Measurements from ENCODE around the gene PCDHGA7.
"Not testable (repeated sequence)": the region's sequence is repeated elsewhere in the genome, so short reads cannot be mapped to it uniquely, and the experiment has no call there.

PCDHGA7 gene

GRCh38 chr5:141366016-141366896, 16.3 kb upstream of the PCDHGA7 start:
- no peak for DNase-seq

GRCh38 chr5:141369994-141370848, 12.3 kb upstream of the PCDHGA7 start, which contains the start of gene PCDHGB3:
PCDHGB3 (plus strand) TSS chr5:141370242; CDS start chr5:141370395, 153 bp downstream.
- no peak for DNase-seq

DNA sequence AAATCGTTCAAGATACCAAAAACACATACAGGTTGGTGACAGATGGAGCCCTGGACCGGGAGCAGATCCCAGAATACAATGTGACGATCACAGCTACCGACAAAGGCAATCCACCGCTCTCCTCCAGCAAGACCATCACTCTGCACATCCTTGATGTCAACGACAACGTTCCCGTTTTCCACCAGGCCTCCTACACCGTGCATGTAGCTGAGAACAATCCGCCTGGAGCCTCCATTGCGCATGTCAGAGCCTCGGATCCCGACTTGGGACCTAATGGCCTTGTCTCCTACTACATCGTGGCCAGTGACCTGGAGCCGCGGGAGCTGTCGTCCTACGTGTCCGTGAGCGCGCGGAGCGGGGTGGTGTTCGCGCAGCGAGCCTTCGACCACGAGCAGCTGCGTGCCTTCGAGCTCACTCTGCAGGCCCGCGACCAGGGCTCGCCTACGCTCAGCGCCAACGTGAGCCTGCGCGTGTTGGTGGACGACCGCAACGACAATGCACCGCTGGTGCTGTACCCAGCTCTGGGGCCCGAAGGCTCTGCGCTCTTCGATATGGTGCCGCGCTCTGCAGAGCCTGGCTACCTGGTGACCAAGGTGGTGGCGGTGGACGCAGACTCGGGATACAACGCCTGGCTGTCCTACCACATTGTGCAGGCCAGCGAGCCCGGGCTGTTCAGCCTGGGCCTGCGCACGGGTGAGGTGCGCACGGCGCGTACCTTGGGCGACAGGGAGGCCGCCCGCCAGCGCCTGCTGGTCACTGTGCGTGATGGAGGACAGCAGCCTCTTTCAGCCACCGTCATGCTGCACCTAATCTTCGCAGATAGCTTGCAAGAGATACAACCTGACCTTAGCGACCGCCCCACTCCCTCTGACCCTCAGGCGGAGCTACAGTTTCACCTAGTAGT, 10.7 kb upstream of the PCDHGA7 start:
- DNase-seq = no peak

GRCh38 chr5:141373673-141374317, 8.7 kb upstream of the PCDHGA7 start, which contains the start of gene PCDHGA6:
PCDHGA6 (plus strand) TSS chr5:141373891; CDS start chr5:141374084, 193 bp downstream.
- DNase-seq = no peak

DNA sequence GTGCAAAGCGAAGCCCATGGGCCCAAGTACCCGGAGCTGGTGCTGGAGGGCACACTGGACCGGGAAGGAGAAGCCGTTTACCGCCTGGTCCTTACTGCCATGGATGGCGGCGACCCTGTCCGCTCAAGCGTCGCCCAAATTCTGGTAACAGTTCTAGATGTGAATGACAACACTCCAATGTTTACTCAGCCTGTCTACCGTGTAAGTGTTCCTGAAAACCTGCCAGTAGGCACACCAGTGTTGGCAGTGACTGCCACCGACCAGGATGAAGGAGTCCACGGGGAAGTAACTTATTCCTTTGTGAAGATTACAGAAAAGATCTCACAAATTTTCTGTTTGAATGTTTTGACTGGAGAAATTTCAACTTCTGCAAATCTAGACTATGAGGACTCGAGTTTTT, 7.9 kb upstream of the PCDHGA7 start:
- no peak for DNase-seq

DNA sequence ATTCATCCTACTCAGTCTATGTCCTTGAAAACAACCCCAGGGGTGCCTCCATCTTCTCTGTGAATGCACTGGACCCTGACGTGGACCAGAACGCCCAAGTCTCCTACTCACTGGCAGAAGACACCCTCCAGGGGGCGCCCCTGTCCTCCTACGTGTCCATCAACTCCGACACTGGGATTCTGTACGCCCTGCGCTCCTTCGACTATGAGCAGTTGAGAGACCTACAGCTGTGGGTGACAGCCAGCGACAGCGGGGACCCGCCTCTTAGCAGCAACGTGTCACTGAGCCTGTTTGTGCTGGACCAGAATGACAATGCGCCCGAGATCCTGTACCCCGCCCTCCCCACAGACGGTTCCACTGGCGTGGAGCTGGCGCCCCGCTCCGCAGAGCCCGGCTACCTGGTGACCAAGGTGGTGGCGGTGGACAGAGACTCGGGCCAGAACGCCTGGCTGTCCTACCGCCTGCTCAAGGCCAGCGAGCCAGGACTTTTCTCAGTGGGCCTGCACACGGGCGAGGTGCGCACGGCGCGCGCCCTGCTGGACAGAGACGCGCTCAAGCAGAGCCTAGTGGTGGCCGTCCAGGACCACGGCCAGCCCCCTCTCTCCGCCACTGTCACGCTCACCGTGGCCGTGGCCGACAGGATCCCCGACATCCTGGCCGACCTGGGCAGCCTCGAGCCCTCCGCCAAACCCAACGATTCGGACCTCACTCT, 6.9 kb upstream of the PCDHGA7 start:
- not testable (repeated sequence) for DNase-seq

DNA sequence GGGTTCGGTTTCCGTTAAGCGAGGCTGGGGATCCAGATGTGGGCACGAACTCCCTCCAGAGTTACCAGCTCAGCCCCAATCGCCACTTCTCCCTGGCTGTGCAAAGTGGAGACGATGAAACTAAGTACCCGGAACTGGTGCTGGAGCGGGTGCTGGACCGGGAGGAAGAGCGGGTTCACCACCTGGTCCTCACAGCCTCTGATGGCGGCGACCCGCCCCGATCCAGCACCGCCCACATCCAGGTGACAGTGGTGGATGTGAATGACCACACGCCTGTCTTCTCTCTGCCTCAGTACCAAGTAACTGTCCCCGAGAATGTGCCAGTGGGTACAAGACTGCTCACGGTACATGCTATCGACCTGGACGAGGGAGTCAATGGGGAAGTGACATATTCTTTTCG, 803 bp downstream of the PCDHGA7 start:
- no peak for DNase-seq

DNA sequence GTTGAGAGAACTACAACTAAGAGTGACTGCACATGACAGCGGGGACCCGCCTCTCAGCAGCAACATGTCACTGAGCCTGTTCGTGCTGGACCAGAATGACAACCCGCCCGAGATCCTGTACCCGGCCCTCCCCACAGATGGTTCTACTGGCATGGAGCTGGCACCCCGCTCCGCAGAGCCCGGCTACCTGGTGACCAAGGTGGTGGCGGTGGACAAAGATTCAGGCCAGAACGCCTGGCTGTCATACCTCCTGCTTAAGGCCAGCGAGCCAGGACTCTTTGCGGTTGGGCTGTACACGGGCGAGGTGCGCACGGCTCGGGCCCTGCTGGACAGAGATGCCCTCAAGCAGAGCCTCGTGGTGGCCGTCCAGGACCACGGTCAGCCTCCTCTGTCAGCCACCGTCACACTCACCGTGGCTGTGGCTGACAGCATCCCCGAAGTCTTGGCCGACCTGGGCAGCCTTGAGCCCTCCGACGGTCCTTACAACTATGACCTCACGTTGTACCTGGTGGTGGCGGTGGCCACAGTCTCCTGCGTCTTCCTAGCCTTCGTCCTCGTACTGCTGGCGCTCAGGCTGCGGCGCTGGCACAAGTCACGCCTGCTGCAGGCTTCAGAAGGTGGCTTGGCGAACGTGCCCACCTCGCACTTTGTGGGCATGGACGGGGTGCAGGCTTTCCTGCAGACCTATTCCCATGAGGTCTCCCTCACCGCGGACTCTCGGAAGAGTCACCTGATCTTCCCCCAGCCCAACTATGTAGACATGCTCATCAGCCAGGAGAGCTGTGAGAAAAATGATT, 2.1 kb downstream of the PCDHGA7 start:
- DNase-seq = no peak

- not testable (repeated sequence) for DNase-seq
Measured at GRCh38 chr5:141387557-141388311, 5.2 kb downstream of the PCDHGA7 start, which contains the start of gene PCDHGB4. PCDHGB4 (plus strand) TSS chr5:141387698; CDS start chr5:141387885, 187 bp downstream.

DNA sequence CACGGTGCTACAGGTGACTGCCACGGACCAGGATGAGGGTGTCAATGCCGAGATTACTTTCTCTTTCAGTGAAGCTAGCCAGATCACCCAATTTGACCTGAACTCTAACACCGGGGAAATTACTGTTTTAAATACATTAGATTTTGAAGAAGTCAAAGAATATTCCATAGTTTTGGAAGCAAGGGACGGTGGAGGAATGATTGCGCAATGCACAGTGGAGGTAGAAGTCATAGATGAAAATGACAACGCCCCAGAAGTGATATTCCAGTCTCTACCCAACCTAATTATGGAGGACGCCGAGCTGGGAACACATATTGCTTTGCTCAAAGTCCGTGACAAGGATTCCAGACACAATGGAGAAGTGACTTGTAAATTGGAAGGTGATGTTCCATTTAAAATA, 6.1 kb downstream of the PCDHGA7 start:
- DNase-seq = no peak

DNA sequence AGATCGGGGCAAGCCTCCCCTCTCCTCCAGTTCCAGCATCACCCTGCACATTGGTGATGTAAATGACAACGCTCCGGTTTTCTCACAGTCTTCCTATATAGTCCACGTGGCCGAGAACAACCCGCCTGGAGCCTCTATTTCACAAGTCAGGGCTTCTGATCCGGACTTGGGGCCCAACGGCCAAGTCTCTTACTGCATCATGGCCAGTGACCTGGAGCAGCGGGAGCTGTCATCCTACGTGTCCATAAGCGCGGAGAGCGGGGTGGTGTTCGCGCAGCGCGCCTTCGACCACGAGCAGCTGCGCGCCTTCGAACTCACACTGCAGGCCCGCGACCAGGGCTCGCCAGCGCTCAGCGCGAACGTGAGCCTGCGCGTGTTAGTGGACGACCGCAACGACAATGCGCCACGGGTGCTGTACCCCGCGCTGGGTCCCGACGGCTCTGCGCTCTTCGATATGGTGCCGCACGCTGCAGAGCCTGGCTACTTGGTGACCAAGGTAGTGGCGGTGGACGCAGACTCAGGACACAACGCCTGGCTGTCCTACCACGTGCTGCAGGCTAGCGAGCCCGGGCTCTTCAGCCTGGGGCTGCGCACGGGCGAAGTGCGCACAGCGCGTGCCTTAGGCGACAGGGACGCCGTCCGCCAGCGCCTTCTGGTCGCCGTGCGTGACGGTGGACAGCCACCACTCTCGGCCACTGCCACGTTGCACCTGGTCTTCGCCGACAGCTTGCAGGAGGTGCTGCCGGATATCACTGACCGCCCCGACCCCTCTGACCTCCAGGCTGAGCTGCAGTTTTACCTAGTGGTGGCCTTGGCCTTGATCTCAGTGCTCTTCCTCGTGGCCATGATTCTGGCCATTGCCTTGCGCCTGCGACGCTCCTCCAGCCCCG, 6.9 kb downstream of the PCDHGA7 start:
- no peak for DNase-seq

DNA sequence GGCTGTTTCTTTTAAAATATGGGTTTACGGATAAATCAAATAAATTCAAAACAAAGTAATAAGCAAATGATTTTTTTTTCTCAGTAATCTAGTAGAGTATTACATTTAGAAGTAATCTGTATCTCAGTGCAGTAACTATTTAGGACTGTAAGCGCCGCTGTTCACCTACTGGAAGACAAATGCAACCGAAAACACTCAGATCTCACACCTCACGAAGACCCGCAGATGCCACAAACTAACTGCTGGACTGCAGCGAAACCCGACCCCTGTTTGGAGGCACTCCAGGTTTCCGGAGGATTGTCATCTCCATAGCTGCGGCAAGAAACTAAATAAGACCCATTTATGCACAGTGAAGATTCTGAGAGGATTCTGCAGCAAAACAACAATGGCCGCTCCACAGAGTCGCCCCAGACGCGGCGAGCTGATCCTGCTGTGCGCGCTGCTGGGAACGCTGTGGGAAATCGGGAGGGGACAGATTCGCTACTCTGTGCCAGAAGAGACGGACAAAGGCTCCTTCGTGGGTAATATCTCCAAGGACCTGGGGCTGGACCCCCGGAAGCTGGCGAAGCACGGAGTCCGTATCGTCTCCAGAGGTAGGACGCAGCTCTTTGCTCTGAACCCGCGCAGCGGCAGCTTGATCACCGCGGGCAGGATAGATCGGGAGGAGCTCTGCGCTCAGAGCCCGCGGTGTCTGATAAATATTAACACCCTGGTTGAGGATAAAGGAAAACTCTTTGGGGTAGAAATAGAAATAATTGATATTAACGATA, 10.1 kb downstream of the PCDHGA7 start, which contains the start of gene PCDHGA8:
Gene PCDHGA8, plus strand, starts transcription at position 205 of the 770 bp plus-strand sequence. Its CDS starts 181 bp downstream, at position 386.
- DNase-seq = no peak

- no peak for DNase-seq
Measured at GRCh38 chr5:141393267-141393666, 10.7 kb downstream of the PCDHGA7 start.

DNA sequence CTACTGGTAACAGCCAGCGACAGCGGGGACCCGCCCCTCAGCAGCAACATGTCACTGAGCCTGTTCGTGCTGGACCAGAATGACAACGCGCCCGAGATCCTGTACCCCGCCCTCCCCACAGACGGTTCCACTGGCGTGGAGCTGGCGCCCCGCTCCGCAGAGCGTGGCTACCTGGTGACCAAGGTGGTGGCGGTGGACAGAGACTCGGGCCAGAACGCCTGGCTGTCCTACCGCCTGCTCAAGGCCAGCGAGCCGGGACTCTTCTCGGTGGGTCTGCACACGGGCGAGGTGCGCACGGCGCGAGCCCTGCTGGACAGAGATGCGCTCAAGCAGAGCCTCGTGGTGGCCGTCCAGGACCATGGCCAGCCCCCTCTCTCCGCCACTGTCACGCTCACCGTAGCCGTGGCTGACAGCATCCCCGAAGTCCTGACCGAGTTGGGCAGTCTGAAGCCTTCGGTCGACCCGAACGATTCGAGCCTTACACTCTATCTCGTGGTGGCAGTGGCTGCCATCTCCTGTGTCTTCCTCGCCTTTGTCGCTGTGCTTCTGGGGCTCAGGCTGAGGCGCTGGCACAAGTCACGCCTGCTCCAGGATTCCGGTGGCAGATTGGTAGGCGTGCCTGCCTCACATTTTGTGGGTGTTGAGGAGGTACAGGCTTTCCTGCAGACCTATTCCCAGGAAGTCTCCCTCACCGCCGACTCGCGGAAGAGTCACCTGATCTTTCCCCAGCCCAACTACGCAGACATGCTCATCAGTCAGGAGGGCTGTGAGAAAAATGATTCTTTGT, 12.1 kb downstream of the PCDHGA7 start:
- not testable (repeated sequence) for DNase-seq

DNA sequence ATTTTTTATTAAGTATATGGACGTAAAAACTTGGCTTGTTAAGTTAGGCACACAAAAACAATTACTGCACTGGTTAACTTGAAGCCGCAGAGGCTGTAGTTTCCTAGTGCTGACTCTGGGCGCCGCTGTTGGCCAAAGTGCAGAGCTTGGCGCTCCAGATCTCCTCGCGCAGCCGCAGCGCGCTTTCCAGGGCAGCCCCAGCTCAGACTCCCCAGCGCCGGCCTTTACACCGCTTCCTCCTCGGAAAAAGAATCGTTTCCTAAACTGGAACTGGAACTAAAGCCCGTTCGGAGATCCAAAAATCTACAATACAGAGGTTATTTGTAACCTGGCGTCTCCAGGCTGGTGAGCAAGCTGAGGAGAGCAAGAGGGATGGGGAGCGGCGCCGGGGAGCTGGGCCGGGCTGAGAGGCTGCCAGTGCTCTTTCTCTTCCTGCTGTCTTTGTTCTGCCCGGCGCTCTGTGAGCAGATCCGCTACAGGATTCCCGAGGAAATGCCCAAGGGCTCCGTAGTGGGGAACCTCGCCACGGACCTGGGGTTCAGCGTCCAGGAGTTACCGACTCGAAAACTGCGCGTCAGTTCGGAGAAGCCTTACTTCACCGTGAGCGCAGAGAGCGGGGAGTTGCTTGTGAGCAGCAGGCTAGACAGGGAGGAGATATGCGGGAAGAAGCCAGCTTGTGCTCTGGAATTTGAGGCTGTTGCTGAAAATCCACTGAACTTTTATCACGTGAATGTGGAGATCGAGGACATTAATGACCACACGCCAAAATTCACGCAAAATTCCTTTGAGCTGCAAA, 15.4 kb downstream of the PCDHGA7 start, which contains the start of gene PCDHGB5:
Gene PCDHGB5, plus strand, starts transcription at position 192 of the 796 bp plus-strand sequence. Its CDS starts 181 bp downstream, at position 373.
- not testable (repeated sequence) for DNase-seq
